Loucy (cell line): ENCODE results near the gene KCND2.

Experiments
- CTCF ChIP-seq: fragments of 200-600 bp; sonication (generic); conservative IDR thresholded peaks from 2 replicates; pipeline ENCODE4 v1.5.1; 2014; ENCODE audit warnings: mild to moderate bottlenecking, antibody characterized with exemption, low read length
- EZH2phosphoT487 ChIP-seq: fragments of 200-600 bp; IDR thresholded peaks from 2 replicates; pipeline ENCODE4 v1.6.1; 2018; ENCODE audit warnings: antibody characterized with exemption, mild to moderate bottlenecking, moderate library complexity, borderline replicate concordance

GRCh38 chr7:120799147-120799546 lies 526.2 kb downstream of the KCND2 start:
- TF ChIP-seq CTCF, result no peak
- TF ChIP-seq EZH2phosphoT487, result no peak
